ENCODE results near the gene CCL22. TPM values are rescaled to one million over a fixed set of nuclear protein-coding genes. Genes with fewer than 3 reads are reported as not detected.

Gene CCL22
- total and polyA plus RNA-seq, 2 experiments from 2014 or later = 0.19 TPM; not detected in 1

DNA sequence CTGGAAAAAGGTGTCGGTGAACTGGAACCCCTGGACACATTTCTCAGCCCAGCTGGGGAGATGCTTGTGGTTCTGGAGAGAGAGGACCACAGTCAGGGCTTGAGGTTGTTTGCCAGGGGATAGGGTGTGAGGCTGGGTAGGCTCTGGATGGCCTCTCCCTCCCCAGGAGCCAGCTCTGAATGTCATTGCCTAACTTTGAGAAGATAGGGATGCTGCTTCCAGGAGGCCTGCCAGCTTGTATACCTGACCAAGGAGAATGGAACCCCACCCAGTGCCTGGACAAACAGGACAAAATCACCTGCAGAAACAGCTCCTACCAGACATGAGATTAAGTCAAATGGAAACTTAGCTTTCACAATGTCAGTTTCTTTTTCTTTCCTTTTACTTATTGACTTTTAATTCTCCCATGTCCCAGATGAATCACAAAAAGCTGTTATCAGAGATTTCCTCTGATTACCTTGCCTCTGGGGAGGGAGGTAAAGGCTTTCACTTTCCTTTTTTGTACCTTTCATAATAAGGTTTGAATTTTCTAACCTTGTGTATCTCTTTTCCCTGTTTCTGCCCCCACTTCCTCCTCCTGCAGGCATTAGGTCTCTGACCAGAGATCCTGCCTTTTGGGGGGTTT lies 44.3 kb upstream of the CCL22 start:
- Histone ChIP-seq H3K4me3 (no peak overlapping the region), H3K79me2 (replicated peaks; ENCODE audit: insufficient read depth) (no peaks in the 10 kb centered on the region), H3K27ac (ENCODE audit: low read depth) (no peak overlapping the region), H3F3A (replicated peaks; ENCODE audit: low read depth) (no peaks in the 10 kb centered on the region), H3K36me3 (ENCODE audit: insufficient read depth) (no peaks in the 10 kb centered on the region), H3K27me3 (ENCODE audit: insufficient read depth) (no peaks in the 10 kb centered on the region), H3K9me2 (ENCODE audit: insufficient read depth) (no peaks in the 10 kb centered on the region), H3K4me2 (no peak overlapping the region), H2AFZ (no peak overlapping the region), H4K20me1 (replicated peaks; ENCODE audit: insufficient read depth) (no peaks in the 10 kb centered on the region), H3K4me1 (ENCODE audit: insufficient read depth) (peaks cover 18% of the 10 kb centered on the region)
- TF ChIP-seq CREB1 (CRISPR knock-in tag; IDR thresholded peaks at IDR 0.05; ENCODE audit: low read depth) (no peak), POLR2AphosphoS5 (IDR thresholded peaks at IDR 0.05; ENCODE audit: low read depth) (no peak), CTCF (conservative IDR thresholded peaks at IDR 0.05; ENCODE audit: low read depth in 2 of 2) (no peak), NANOG (IDR thresholded peaks at IDR 0.05; ENCODE audit: borderline replicate concordance) (no peak), JUNB (IDR thresholded peaks at IDR 0.05; ENCODE audit: unreplicated experiment) (no peak), STAT1 (IDR thresholded peaks at IDR 0.05; ENCODE audit: unreplicated experiment) (no peak), ZNF331 (CRISPR knock-in tag; IDR thresholded peaks at IDR 0.05; ENCODE audit: low read depth) (no peak), EZH2phosphoT487 (IDR thresholded peaks at IDR 0.05; ENCODE audit: unreplicated experiment) (no peak), ZNF114 (CRISPR knock-in tag; IDR thresholded peaks at IDR 0.05) (no peak), EZH2 (IDR thresholded peaks at IDR 0.05; ENCODE audit: low read depth, unreplicated experiment) (no peak)
- TF ChIP-seq, protein P1, sequence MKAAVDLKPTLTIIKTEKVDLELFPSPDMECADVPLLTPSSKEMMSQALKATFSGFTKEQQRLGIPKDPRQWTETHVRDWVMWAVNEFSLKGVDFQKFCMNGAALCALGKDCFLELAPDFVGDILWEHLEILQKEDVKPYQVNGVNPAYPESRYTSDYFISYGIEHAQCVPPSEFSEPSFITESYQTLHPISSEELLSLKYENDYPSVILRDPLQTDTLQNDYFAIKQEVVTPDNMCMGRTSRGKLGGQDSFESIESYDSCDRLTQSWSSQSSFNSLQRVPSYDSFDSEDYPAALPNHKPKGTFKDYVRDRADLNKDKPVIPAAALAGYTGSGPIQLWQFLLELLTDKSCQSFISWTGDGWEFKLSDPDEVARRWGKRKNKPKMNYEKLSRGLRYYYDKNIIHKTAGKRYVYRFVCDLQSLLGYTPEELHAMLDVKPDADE (IDR thresholded peaks at IDR 0.05) = no peak
- TF ChIP-seq, protein P2, sequence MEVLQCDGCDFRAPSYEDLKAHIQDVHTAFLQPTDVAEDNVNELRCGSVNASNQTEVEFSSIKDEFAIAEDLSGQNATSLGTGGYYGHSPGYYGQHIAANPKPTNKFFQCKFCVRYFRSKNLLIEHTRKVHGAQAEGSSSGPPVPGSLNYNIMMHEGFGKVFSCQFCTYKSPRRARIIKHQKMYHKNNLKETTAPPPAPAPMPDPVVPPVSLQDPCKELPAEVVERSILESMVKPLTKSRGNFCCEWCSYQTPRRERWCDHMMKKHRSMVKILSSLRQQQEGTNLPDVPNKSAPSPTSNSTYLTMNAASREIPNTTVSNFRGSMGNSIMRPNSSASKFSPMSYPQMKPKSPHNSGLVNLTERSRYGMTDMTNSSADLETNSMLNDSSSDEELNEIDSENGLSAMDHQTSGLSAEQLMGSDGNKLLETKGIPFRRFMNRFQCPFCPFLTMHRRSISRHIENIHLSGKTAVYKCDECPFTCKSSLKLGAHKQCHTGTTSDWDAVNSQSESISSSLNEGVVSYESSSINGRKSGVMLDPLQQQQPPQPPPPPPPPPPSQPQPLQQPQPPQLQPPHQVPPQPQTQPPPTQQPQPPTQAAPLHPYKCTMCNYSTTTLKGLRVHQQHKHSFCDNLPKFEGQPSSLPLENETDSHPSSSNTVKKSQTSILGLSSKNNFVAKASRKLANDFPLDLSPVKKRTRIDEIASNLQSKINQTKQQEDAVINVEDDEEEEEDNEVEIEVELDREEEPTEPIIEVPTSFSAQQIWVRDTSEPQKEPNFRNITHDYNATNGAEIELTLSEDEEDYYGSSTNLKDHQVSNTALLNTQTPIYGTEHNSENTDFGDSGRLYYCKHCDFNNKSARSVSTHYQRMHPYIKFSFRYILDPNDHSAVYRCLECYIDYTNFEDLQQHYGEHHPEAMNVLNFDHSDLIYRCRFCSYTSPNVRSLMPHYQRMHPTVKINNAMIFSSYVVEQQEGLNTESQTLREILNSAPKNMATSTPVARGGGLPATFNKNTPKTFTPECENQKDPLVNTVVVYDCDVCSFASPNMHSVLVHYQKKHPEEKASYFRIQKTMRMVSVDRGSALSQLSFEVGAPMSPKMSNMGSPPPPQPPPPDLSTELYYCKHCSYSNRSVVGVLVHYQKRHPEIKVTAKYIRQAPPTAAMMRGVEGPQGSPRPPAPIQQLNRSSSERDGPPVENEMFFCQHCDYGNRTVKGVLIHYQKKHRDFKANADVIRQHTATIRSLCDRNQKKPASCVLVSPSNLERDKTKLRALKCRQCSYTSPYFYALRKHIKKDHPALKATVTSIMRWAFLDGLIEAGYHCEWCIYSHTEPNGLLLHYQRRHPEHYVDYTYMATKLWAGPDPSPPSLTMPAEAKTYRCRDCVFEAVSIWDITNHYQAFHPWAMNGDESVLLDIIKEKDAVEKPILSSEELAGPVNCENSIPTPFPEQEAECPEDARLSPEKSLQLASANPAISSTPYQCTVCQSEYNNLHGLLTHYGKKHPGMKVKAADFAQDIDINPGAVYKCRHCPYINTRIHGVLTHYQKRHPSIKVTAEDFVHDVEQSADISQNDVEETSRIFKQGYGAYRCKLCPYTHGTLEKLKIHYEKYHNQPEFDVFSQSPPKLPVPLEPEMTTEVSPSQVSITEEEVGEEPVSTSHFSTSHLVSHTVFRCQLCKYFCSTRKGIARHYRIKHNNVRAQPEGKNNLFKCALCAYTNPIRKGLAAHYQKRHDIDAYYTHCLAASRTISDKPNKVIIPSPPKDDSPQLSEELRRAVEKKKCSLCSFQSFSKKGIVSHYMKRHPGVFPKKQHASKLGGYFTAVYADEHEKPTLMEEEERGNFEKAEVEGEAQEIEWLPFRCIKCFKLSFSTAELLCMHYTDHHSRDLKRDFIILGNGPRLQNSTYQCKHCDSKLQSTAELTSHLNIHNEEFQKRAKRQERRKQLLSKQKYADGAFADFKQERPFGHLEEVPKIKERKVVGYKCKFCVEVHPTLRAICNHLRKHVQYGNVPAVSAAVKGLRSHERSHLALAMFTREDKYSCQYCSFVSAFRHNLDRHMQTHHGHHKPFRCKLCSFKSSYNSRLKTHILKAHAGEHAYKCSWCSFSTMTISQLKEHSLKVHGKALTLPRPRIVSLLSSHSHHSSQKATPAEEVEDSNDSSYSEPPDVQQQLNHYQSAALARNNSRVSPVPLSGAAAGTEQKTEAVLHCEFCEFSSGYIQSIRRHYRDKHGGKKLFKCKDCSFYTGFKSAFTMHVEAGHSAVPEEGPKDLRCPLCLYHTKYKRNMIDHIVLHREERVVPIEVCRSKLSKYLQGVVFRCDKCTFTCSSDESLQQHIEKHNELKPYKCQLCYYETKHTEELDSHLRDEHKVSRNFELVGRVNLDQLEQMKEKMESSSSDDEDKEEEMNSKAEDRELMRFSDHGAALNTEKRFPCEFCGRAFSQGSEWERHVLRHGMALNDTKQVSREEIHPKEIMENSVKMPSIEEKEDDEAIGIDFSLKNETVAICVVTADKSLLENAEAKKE (CRISPR knock-in tag; IDR thresholded peaks at IDR 0.05) = no peak
- TF ChIP-seq, protein P3, sequence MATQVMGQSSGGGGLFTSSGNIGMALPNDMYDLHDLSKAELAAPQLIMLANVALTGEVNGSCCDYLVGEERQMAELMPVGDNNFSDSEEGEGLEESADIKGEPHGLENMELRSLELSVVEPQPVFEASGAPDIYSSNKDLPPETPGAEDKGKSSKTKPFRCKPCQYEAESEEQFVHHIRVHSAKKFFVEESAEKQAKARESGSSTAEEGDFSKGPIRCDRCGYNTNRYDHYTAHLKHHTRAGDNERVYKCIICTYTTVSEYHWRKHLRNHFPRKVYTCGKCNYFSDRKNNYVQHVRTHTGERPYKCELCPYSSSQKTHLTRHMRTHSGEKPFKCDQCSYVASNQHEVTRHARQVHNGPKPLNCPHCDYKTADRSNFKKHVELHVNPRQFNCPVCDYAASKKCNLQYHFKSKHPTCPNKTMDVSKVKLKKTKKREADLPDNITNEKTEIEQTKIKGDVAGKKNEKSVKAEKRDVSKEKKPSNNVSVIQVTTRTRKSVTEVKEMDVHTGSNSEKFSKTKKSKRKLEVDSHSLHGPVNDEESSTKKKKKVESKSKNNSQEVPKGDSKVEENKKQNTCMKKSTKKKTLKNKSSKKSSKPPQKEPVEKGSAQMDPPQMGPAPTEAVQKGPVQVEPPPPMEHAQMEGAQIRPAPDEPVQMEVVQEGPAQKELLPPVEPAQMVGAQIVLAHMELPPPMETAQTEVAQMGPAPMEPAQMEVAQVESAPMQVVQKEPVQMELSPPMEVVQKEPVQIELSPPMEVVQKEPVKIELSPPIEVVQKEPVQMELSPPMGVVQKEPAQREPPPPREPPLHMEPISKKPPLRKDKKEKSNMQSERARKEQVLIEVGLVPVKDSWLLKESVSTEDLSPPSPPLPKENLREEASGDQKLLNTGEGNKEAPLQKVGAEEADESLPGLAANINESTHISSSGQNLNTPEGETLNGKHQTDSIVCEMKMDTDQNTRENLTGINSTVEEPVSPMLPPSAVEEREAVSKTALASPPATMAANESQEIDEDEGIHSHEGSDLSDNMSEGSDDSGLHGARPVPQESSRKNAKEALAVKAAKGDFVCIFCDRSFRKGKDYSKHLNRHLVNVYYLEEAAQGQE (IDR thresholded peaks at IDR 0.05; ENCODE audit: unreplicated experiment) = no peak
- Mint-ChIP-seq H3K4me3 (no peak overlapping the region), H3K27me3 (ENCODE audit: insufficient read depth, low read depth, poor library complexity) (peaks cover 3% of the 10 kb centered on the region), H3K27ac (no peak overlapping the region), H3K4me1 (peaks cover 24% of the 10 kb centered on the region), H3K9me3 (no peaks in the 10 kb centered on the region), H3K36me3 (ENCODE audit: low read depth) (no peaks in the 10 kb centered on the region)
- DNase-seq (ENCODE audit: low spot score) (no peak), ATAC-seq (no peak)

Data from GM23338 (cell line).